Measurements from ENCODE around the gene BCS1L.

Gene BCS1L

DNA sequence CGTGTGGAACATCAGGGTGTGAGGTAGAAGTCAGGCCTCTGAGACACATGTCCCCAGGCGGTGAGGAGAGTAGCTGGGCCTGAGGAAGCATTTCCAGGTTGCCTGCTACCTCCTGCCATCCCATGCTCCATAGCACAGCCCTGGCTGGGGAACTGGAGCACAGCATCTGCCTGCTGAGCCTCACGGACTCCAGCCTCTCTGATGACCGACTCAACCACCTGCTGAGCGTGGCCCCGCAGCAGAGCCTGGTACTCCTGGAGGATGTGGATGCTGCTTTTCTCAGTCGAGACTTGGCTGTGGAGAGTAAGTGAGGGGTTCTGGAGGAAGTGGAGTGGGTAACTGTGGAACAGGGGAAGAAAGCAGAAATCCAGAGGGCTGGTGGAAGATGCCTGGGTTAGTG is 2.9 kb downstream of the BCS1L start:
- no peak for DNase-seq (ENCODE audit: low spot score)

DNA sequence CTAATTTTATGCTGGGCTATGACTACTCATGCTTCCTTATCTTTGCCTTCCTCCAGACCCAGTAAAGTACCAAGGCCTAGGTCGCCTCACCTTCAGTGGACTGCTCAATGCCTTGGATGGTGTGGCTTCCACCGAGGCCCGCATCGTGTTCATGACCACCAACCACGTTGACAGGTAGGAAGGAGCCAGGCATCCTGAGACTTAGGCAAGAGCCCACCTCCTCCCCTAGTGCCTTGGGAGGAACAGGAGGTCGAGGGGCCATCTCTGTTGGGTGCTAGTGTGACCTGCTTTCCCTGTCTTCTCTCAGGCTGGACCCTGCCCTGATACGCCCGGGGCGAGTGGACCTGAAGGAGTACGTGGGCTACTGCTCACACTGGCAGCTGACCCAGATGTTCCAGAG is 3.3 kb downstream of the BCS1L start:
- DNase-seq (ENCODE audit: low spot score) = no peak

DNA sequence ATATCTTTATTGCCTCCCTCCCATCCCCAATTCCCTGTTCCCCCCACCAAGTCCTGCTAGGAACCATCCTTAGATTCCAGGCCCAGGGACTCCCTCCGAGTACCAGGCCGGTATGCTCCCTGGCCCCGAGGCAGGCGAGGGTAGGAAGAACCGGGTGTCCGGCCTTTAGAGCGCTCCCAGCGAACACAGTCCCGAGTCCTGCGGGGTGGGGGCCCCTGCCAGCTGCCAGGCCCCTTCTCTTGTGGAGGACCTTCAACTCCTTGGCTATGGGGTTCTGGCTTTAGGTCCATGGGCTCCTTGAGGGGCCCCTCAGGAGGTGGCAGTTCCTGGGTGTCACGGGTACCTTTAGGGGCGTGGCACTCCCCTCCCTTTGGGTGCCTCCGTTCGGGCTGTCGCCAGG is 4.4 kb downstream of the BCS1L start:
- no peak for DNase-seq (ENCODE audit: low spot score)

DNA sequence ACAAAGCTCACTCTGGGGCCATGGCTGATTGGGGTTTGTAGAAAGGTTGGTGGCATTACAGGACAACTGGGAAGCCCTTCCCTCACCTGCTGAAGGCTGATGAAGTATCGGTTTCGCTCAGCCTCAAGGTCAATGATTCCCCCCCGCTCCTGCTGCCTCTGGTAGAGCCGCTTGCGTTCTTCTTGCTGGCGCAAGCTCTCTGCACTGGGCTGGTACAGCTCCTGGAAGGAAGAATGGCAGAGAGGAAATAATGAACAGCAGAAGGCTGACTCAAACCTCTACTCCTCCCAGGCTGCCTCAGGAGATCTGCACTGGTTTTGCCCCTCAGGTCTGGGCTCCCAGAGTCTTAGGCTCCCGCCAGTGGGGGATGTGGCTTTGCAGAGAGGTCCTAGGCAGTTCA is 5.2 kb downstream of the BCS1L start:
- no peak for DNase-seq (ENCODE audit: low spot score)

DNA sequence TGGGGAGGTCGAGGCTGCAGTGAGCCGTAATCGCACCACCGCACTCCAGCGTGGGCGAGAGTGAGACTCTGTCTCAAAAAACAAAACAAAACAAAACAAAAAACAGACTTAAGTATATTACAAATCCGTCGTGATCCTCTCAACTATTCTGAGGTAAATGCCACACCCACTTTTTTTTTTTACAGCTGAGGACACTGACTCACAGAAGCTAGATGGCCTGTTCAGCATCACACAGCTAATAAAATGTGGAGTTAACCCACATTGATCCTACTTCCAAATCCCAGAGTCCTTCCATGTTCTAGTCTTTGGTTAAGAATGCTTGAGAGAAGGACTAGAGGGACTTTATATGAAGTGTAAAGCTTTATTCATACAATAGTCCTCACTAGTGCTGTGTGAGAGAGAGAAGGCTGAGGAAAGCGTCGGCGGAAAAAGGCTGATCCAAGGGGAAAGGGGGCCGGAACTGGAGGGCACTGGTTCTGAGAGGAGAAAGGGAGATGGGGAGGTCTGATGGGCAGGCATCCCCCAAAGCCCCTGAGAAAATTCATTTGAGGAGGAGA is 11.7 kb downstream of the BCS1L start:
- DNase-seq (ENCODE audit: low spot score) = no peak

DNA sequence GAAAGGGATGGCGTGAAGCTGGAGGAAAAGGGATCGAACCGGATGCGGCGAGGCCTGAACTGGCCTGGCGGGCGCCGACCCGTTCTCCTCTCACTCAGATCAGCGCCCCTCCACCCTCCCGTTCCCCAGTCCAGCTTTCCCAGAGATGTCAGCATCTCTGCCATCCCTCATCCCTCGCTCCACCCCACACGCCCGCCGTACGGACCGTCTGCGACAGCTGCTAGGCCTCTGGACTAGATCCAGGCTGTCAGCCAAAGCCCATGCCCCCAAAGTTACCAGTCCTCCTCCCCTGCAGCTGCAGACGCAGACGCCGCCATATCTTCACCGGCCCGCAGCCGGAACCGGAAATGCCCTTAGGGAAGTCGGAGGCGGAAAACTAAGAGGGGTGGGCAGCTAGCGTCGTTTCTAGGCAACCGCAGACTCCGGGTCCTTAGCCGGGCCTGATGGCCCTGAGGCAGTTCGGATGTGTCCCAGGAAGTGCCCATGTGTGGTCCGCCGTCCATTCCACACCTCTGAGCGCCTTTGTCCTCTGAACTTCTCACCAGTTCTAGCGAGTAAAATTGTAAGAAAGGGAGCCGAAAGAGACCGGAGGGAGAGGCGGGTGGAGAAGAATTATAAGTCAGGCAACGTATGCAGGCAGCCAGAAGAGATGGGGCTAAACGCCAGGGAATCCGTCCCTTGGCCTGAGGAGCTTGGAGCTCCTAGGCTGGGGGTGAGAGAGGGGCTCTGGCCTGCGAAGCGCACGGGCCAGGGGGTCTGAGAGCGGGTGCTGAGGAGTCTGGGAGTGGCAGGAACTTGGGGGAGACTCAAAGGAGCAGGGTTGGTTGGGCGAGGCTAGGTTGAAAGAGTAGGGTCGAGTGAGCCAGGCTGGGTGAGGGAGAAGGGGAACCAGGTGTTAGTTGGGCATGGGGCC is 12.4 kb downstream of the BCS1L start, which contains the start of the genes RNF25 and STK36:
TSS of gene RNF25 (minus strand) at position 349 of the 913 bp plus-strand sequence. CDS start at position 317, 32 bp downstream.
TSS of gene STK36 (plus strand) at position 433 of the 913 bp plus-strand sequence. CDS start 744 bp downstream, outside the sequence.
- DNase-seq (ENCODE audit: low spot score) = peak; percentile 96

DNA sequence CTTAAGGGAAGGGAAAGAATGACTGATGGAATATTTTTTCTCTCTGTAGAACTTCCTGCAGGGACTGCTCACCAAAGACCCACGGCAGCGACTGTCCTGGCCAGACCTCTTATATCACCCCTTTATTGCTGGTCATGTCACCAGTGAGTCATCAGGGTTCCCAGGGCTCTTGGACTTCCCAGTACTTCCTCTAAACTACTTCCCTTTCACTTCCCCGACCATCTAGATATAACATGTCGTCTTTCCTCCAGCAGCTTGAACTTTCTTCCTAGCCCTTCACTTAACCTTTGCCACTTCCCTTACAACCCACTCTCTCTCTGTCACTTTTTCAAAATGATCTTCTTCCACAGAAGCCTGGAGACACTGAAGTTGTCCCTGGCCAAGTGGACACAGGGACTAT is 19.6 kb downstream of the BCS1L start:
- no peak for DNase-seq (ENCODE audit: low spot score)

DNA sequence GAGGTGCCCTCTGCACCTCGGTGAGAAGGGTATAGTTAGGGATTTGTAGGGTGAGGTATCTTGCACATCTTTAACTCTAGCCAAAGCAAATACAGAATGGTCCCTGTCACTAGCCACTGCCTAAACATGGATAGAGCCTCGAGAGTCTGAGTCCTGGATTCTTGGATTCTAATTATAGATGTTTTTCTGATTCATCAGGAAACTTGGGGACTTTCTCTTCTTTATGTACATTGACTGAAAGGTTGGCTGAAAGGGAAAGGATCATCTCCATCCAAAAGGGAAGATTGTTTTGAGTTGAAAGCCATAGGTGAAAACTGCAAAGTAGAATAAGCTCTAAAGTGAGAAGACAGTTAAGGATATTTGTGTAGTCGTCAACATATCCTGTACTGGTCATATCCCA is 20.6 kb downstream of the BCS1L start:
- DNase-seq (ENCODE audit: low spot score) = no peak

DNA sequence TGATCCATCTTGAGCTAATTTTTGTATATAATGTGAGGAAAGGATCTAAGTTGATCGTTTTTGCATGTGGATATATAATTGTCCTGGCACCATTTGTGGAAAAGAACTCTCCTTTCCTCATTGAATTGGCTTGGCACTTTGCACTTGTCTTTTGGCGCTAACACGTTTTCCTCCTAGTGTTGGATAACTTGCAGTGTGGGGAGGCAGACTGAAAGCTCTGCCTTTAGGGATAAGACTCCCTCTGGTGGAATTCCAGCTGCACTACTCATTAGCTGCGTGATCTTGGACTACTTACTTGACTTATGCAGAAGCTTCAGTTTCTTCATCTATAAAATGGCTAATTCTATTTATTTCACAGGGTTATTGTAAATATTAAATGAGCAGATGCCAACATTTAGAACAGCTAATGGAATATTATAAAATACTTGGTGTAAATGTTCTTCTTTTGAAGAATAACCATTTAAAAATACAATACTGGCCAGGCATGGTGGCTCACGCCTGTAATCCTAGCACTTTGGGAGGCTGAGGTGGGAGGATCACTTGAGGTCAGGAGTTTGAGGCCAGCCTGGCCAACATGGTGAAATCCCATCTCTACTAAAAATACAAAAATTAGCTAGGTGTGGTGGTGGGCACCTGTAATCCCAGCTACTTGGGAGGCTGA is 28.0 kb downstream of the BCS1L start:
- peak; percentile 72 for DNase-seq (ENCODE audit: low spot score)

DNA sequence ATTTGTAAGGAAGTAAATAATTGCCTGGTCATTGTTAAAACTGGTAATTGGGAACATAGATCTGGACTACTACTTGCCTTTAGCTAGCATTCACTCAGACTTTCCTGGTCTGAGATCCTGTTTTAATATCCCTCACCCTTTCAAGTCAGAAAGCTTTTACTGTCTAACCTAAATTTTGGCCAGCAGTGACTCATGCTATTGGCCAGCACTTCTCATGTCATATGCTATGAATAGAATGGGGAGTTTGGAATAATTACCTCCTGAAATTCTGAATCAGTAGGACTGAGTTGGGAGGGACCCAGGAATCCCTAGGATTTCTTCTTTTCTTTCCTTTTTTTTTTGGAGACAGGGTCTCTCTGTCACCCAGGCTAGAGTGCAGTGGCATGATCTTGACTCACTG is 31.8 kb downstream of the BCS1L start:
- DNase-seq (ENCODE audit: low spot score) = no peak

DNA sequence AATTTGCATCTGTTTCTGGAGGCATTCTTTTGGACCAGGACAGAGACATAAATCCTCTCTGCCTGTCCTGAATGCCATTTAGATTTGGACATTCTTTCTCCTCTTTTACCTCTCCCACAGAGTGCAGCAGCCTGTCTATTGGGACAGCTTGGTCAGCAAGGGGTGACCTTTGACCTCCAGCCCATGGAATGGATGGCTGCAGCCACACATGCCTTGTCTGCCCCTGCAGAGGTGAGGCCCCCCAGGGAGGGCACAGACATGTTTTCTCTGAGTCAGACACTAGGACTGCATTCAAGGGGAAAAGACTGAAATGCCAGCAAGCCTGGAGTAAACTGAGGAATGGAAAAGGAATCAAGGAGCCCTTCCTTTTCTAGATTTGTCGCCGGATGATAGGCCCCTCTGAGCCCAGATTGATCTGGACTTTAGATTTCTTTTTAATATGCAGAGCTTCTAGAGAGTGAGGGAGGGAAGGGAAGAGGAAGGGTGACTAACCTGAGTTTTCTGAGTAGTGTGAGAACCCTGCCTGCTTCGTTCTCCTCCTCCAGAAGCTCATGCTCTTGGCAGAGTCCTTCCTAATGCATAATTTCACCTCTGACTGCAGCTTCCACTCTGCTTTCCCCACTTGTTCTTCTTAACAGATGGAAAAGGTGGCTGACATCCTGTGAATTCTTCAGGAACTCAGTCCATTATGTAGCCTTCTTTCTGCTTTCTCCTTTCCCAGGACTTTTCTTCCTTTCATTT is 35.1 kb downstream of the BCS1L start:
- DNase-seq (ENCODE audit: low spot score) = no peak

DNA sequence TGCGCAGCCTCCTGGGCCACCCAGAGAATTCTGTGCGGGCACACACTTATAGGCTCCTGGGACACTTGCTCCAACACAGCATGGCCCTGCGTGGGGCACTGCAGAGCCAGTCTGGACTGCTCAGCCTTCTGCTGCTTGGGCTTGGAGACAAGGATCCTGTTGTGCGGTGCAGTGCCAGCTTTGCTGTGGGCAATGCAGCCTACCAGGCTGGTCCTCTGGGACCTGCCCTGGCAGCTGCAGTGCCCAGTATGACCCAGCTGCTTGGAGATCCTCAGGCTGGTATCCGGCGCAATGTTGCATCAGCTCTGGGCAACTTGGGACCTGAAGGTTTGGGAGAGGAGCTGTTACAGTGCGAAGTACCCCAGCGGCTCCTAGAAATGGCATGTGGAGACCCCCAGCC is 39.4 kb downstream of the BCS1L start:
- DNase-seq (ENCODE audit: low spot score) = no peak

DNA sequence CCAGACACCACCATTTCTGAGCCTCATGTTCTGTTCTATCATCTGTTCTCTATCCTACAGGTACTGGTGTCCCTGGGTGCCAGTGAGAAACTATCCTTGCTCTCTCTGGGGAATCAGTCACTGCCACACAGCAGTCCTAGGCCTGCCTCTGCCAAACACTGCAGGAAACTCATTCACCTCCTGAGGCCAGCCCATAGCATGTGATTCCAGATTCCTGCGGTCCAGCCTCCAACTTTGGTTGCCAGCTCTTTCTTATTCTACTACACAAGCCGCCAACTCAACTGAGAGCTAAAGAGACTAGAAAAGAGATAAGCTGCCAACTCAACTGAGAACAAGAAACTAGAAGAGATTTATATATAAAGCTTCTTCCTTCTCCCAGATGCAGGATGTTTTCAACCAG is 42.3 kb downstream of the BCS1L start:
- DNase-seq (ENCODE audit: low spot score) = no peak

DNA sequence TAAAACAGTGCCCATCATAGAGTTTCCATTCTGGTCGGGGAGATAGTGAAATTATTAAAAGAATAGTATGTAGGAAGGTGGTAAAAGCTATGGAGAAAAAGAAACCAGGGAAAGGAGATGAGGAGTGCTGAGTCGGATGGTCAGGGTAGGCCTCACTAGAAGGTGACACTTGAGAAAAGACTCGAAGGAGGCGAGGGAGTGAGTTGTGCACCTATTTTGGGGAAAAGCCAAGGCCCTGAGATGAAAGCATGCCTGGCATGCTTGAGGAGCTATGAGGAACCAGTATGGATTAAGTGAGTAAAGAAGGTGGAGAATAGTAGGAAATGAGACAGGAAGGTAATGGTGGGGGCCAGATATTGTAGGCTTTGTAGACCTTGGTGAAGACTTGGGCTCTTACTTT is 43.9 kb downstream of the BCS1L start:
- DNase-seq (ENCODE audit: low spot score) = no peak

DNA sequence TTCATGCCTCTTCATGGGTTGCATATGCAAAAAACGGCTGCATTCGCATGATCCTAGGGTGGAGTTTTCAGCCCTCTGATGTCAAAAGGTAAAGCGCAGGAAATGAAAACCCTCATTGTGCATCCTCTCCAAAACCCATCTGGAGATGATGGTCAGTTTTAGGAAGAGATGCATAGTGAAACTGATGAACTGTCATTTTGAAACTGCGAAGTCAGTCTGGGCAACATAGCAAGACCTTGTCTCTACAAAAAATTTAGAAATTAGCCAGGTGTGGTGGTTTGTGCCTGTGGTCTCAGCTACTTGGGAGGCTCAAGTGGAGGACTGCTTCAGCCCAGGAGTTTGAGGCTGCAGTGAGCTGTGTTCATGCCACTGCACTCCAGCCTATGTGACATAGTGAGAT is 48.6 kb downstream of the BCS1L start:
- DNase-seq (ENCODE audit: low spot score) = no peak

DNA sequence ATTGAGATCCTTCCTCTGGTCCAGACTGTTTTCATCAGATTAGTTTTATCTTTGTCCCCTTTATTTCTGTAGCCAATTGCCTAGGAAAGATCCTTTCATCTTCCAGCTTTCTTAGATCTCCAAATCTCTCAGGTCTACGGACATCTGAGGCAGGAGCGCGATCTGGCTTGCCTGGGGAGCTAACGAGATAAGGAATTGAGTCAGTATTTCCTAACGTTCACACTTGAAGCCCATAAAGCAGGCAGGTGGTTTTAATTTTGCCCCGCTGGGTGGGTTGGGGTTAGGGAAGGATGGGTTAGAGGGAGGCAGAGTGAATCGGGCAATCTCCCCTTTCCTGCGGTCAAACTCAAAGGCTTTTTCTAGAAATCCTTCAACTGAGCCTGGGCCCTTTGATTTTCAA is 50.4 kb downstream of the BCS1L start:
- no peak for DNase-seq (ENCODE audit: low spot score)

DNA sequence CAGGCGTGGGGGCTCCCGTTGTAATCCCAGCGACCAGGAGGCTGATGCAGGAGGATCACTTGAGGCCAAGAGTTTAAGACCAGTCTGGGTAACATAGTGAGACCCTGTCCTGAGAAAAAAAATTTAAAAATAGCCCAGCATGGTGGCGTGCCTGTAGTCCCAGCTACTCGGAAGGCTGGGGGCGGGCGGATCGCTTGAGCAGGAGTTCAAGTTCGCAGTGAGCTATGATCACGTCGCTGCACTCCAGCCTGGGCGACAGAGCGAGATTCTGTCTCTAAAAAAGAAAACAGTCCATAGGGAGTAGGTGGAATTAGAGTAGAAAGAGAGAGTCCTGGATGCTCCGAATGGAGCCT is 50.8 kb downstream of the BCS1L start:
- DNase-seq (ENCODE audit: low spot score) = no peak

DNA sequence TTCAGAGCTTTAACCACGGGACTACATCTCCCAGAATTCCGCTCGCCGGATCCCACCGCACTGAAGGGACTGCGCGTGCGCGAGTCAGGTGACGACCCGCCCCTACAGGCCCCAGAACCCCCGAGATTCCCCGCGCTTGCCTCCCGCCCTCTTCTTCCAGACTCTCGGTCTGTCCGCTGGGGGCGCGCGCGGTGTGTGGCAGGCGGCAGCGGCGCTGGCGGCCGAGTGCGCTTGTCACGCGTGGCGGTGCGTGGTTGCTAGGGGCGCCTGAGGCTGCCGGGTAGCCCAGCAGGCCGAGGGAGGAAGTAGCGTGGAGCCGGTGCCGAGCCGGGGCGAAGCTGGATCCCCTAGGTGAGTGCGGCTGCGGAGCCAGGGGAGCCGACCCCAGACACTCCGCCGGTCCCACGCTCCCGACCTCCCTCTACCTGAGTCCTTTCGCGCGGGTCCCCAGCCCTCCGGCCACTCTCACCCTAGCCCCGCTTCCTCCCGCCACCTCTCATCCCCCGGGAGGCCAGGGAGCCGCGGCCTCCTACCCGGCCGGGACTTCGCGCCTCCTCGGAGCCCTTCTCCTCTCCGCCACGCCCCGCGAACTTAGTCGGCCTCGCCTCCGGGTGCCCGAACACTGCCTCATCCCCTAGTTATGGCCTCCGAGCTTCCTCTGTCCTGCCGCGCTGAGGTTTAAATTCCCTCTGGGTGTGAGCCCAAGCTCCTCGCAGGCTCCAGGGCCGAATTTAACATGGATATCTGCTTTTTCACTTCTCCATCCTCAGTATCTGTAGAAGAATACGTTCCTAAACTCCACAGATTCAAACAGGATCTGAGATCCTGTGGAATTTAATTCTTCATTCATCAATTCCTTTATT is 51.4 kb downstream of the BCS1L start, which contains the start of gene TTLL4:
TSS of gene TTLL4 (plus strand) at position 149 of the 863 bp plus-strand sequence. CDS start 26,842 bp downstream, outside the sequence.
- DNase-seq (ENCODE audit: low spot score) = peak; percentile 97

DNA sequence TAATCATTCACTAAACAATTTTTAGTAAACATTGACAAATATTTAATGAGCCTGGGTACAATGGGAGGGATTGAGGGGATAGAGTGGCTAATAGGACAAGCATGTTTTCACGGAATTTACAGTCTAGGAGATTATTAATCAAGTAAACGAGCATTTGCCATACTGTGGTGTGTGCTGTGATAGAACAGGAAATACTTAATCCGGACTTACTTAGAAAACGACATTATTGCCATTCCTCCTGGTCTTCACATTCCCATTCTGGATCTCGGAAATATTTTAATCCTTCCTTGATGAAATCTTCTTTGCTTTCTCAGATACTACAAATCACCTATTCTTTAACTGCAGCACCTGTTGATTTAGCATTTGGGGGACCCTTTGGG is 52.1 kb downstream of the BCS1L start:
- DNase-seq (ENCODE audit: low spot score) = no peak
